K562 (cell line): ENCODE results near the gene SMURF1. TPM values are rescaled to one million over a fixed set of nuclear protein-coding genes. Genes with fewer than 3 reads are reported as not detected.

Experiments
- ATAC-seq: fragments of 200-7000 bp; cut with Tn5 transposase; 3 replicates; pipeline ENCODE4 v1.9.1; 2020; ENCODE audit warnings: moderate library complexity
- BruUV-seq: library from RNA; stranded (reverse); fragments of 400-500 nt; replicated peaks from 2 replicates; lab custom pipeline; 2021; lab: Mats Ljungman, UMichigan
- CTCF ChIA-PET: fragments of 300-600 bp; formaldehyde crosslinking; extraction: SDS; loops from one replicate; lab custom pipeline; 2021; ENCODE audit warnings: low intra/inter-chr PET ratio; lab: Yijun Ruan, JAX
- POLR2A ChIA-PET: fragments of 300-600, 350-650 bp; sonication (Branson Sonifier 250); formaldehyde crosslinking; extraction: SDS; loops from one replicate; lab custom pipeline; 2021; ENCODE audit warnings: antibody characterized with exemption, inconsistent platforms; lab: Yijun Ruan, JAX
- DNase-seq, 4 experiments: peaks; one replicate each; pipeline versions ENCODE4 v3.0.0 to v3.0.0-alpha.2; 2011 to 2018; ENCODE audit warnings: low spot score in 3 of 4, mixed read lengths in 3 of 4; ENCODE audit errors: extremely low read depth in 1 of 4
- FAIRE-seq: peaks from 2 replicates; lab custom pipeline; 2011; peaks lifted over from hg19 to GRCh38; lab: Jason Lieb, UNC
- H2AFZ ChIP-seq: 2 replicates; pipeline ENCODE4 v1.6.0; 2011; ENCODE audit warnings: low read depth, low read length, control low read depth, inconsistent platforms
- H3K27ac ChIP-seq: fragments of 200-600 bp; 3 replicates; pipeline ENCODE4 v1.8.0; 2011; ENCODE audit warnings: low read depth, mild to moderate bottlenecking, control low read depth, inconsistent platforms, low read length, moderate library complexity, mixed read lengths; ENCODE audit errors: extremely low read depth
- H3K27me3 ChIP-seq, 2 experiments: fragments of 300-600 bp in 1 of 2; 2 replicates in 1 of 2; 3 replicates in 1 of 2; pipeline versions ENCODE4 v1.6.0 to v1.8.0; 2011; ENCODE audit warnings: inconsistent platforms in 2 of 2, low read length in 2 of 2, mild to moderate bottlenecking in 1 of 2, mixed read lengths in 1 of 2, moderate library complexity in 1 of 2; ENCODE audit not compliant: control insufficient read depth in 2 of 2, insufficient read depth in 2 of 2
- H3K36me3 ChIP-seq: fragments of 300-600 bp; 3 replicates; pipeline ENCODE4 v1.8.0; 2011; ENCODE audit warnings: mild to moderate bottlenecking, low read length, inconsistent platforms; ENCODE audit not compliant: control insufficient read depth, insufficient read depth
- H3K4me1 ChIP-seq, 2 experiments: fragments of 200-600 bp in 1 of 2; replicated peaks in 1 of 2; 2 replicates in 1 of 2; 3 replicates in 1 of 2; pipeline versions ENCODE4 v1.5.1 to v1.8.0; 2011; ENCODE audit warnings: inconsistent platforms in 2 of 2, low read length in 2 of 2, mild to moderate bottlenecking in 1 of 2, mixed read lengths in 1 of 2, moderate library complexity in 1 of 2; ENCODE audit not compliant: control insufficient read depth in 2 of 2, insufficient read depth in 2 of 2
- H3K4me2 ChIP-seq: 2 replicates; pipeline ENCODE4 v1.6.1; 2011; ENCODE audit warnings: low read length, control low read depth, inconsistent platforms, mixed read lengths; ENCODE audit not compliant: insufficient read depth
- H3K4me3 ChIP-seq: fragments of 200-600 bp; sonication (generic), shearing (Covaris generic); 2 replicates; pipeline ENCODE4 v1.5.1; 2016; ENCODE audit warnings: control low read depth, inconsistent platforms
- H3K79me2 ChIP-seq: fragments of 200-600 bp; 3 replicates; pipeline ENCODE4 v1.8.0; 2011; ENCODE audit warnings: low read length, inconsistent platforms; ENCODE audit not compliant: control insufficient read depth, insufficient read depth
- H3K9ac ChIP-seq, 2 experiments: 2 replicates each; pipeline versions ENCODE4 v1.6.0 to v1.6.1; 2011; ENCODE audit warnings: low read depth in 2 of 2, low read length in 2 of 2, control low read depth in 1 of 2, inconsistent platforms in 1 of 2, mild to moderate bottlenecking in 1 of 2, mixed read lengths in 1 of 2; ENCODE audit not compliant: insufficient read depth in 1 of 2
- H3K9me1 ChIP-seq: one replicate; pipeline ENCODE4 v1.6.0; 2011; ENCODE audit warnings: inconsistent platforms, mild to moderate bottlenecking, low read length, moderate library complexity; ENCODE audit not compliant: control insufficient read depth, insufficient read depth
- H3K9me3 ChIP-seq: replicated peaks from 2 replicates; pipeline ENCODE4 v1.5.1; 2011; ENCODE audit warnings: low read depth, low read length, inconsistent platforms; ENCODE audit not compliant: control insufficient read depth, insufficient read depth
- H4K20me1 ChIP-seq: replicated peaks from 2 replicates; pipeline ENCODE4 v1.6.1; 2011; ENCODE audit warnings: low read length, inconsistent platforms, mixed read lengths; ENCODE audit not compliant: control insufficient read depth, insufficient read depth
- ARHGAP35 ChIP-seq: fragments of 450-650 bp; IDR thresholded peaks from 2 replicates; pipeline ENCODE4 v1.6.1; 2018; ENCODE audit not compliant: partially characterized antibody
- SP2 ChIP-seq: IDR thresholded peaks from 2 replicates; pipeline ENCODE4 v1.6.1; 2011; ENCODE audit warnings: mild to moderate bottlenecking, low read depth, low read length, moderate library complexity; ENCODE audit not compliant: poor library complexity, severe bottlenecking; ENCODE audit errors: extremely low read depth
- XRCC5 ChIP-seq: fragments of 200-400 bp; formaldehyde crosslinking; IDR thresholded peaks from 2 replicates; pipeline ENCODE4 v1.6.1; 2017; ENCODE audit warnings: low read depth, mild to moderate bottlenecking, low read length
- ZNF561 ChIP-seq: fragments of 450-650 bp; formaldehyde crosslinking; conservative IDR thresholded peaks from 2 replicates; pipeline ENCODE4 v1.4.0; 2020; ENCODE audit warnings: mild to moderate bottlenecking, moderate library complexity
- WGBS: fragments of 100-300 bp; shearing (Covaris generic); methylation state at CpG from one replicate; pipeline ENCODE4 v1.1.6; 2016; ENCODE audit warnings: low coverage, mixed read lengths; ENCODE audit not compliant: insufficient coverage; ENCODE audit errors: missing lambda C conversion rate; 5-methylcytosine and 5-hydroxymethylcytosine counted together
- in situ Hi-C: fragments of 300-500 bp; cut with MboI; formaldehyde crosslinking; loops from 4 replicates; pipeline ENCODE4 v1.15.0; 2018; ENCODE audit warnings: inconsistent platforms, mixed read lengths
- intact Hi-C: fragments of 100-400 bp; cut with micrococcal nuclease; formaldehyde crosslinking; loops from 2 replicates; pipeline ENCODE4 v1.14.2; 2022
- polyA plus RNA-seq, 8 experiments: library from polyadenylated mRNA; depleted of rRNA in 4 of 8; stranded (reverse) in 5 of 8; unstranded in 3 of 8; fragments of >200 nt; fragmentation: Nextera tagmentation in 2 of 8; fragmentation: Illumina TruSeq in 1 of 8; extraction: Ambion mirVana in 2 of 8; extraction: Trizol in 1 of 8; gene quantifications; 2 replicates each; pipeline versions ENCODE4 v1.2.1 to v1.2.3, GENCODE V29; 2011 to 2014; ENCODE audit warnings: inconsistent platforms in 1 of 8, missing spikeins in 1 of 8
- total RNA-seq, 7 experiments: library from RNA; depleted of rRNA in 6 of 7; stranded (reverse); fragments of >200 nt in 6 of 7; fragmentation: Illumina TruSeq in 2 of 7; extraction: Trizol in 2 of 7; gene quantifications; 2 replicates each; pipeline versions ENCODE4 v1.2.1 to v1.2.3, GENCODE V29; 2011 to 2021; ENCODE audit warnings: low replicate concordance in 1 of 7

Gene SMURF1
- total and polyA plus RNA-seq, 9 of the 15 experiments (the other 6 are each of a cell fraction or from before 2014, with no cell fraction given), result 1.0 to 20.1 (median 12.6) TPM

- no peak for TF ChIP-seq XRCC5
- TF ChIP-seq ARHGAP35, result no peak
- no peak for TF ChIP-seq ZNF561 (CRISPR knock-in tag)
- TF ChIP-seq SP2, result no peak
- ChIA-PET CTCF (interaction anchor here (1.7 to 3.2 kb wide), 2 partner anchors 229 to 272 kb away, joined by 6 to 56 read pairs; no protein-coding TSS in a partner anchor), POLR2A (interaction anchor here (0.6 kb wide), 1 partner anchor 290 kb away, joined by 3 read pairs; no protein-coding TSS in a partner anchor)
- no peak overlapping the region for H2AFZ ChIP-seq
- BruUV-seq, result no TSS peak
- H3K79me2 ChIP-seq, result no peaks in the 10 kb centered on the region
- intact Hi-C loops, result loop anchor here (5.0 kb wide), 2 partner anchors 101 to 231 kb away; partner anchors contain the start of genes MYH16 and SMURF1
- no peak overlapping the region for H3K4me3 ChIP-seq
- peaks cover 10% of the 10 kb centered on the region; the same call in 1 of the 2 replicates for H4K20me1 ChIP-seq
- H3K9me1 ChIP-seq, result peaks cover 3% of the 10 kb centered on the region
- no peaks in the 10 kb centered on the region for H3K27me3 ChIP-seq
- no peak overlapping the region for H3K4me2 ChIP-seq
- H3K27ac ChIP-seq, result no peak overlapping the region
- ATAC-seq, result no peak
- H3K9ac ChIP-seq, result no peak overlapping the region
- no peak for DNase-seq
- 92% methylated on average over 11 of the region's 11 CpGs for WGBS
- in situ Hi-C loops, result loop anchor here (5.0 kb wide), 1 partner anchor 276 kb away; no protein-coding TSS in a partner anchor
- H3K9me3 ChIP-seq, result no peaks in the 10 kb centered on the region
- no peak for FAIRE-seq
- H3K4me1 ChIP-seq, result no peaks in the 10 kb centered on the region; a peak in 3 of 5 replicates
- peaks cover 87% of the 10 kb centered on the region for H3K36me3 ChIP-seq
These were observed 102.4 kb downstream of the SMURF1 start for GRCh38 chr7:99041526-99041925.
